Measurements from ENCODE around the gene C10orf53. TPM values are rescaled to one million over a fixed set of nuclear protein-coding genes. Genes with fewer than 3 reads are reported as not detected.

The C10orf53 gene
- total and polyA plus RNA-seq, 4 donors, result not detected

DNA sequence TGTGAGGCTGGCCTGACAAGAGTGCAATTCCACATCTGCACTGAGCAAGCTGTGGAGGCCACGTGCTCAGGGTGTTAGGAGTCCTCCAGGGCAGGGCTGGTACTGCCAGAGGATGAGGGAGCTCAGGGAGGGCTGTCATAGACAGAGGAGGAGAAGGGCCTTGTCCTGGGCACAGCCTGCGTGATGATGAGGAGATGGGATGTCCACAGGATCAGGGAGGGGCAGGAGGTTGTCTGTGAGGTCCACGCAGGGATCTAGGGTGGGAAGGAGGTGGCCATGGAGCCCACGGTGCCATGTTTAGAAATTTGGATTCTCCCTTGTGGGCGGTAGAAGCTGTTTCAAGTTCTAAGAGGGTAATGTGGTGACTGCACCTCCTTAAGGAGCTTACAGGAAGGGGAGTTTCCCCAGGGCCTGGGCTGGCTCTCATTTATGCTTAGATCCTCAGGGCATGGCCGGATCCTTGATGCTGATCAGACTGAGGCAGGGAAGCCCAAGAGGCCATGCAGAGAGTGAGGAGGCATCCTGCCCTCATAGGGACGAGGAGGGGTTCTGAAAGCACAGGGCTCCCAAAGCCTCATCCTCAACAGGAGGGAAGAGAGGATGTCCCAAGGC is 35.3 kb upstream of the C10orf53 start:
- Histone ChIP-seq H3K4me1 (ENCODE audit: control insufficient read depth in 1 of 2, insufficient read depth in 2 of 2, low read length in 2 of 2) (no peaks in the 10 kb centered on the region), H3K36me3 (ENCODE audit: control insufficient read depth in 1 of 2, insufficient read depth in 2 of 2, low read length in 1 of 2) (no peaks in the 10 kb centered on the region), H3K27ac (ENCODE audit: low read depth in 1 of 2, low read length in 2 of 2) (no peak overlapping the region), H3K27me3 (ENCODE audit: control insufficient read depth in 1 of 2, insufficient read depth in 2 of 2, low read length in 1 of 2) (no peaks in the 10 kb centered on the region), H3K9me3 (ENCODE audit: control insufficient read depth, low read length) (no peaks in the 10 kb centered on the region), H3K4me3 (ENCODE audit: low read length in 2 of 2) (no peak overlapping the region)
- intact Hi-C loops (cut with DNase I), result no loop called here
- WGBS, 2 donors, result 77 to 80% methylated on average over 7 of the region's 7 CpGs
- no peak for ATAC-seq (ENCODE audit: low FRiP score)
- DNase-seq, result peak in 1 of 2 donors; percentile 10

- DNase-seq, result peak in 1 of 2 donors; percentile 57
- H3K27me3 ChIP-seq (ENCODE audit: control insufficient read depth in 1 of 2, insufficient read depth in 2 of 2, low read length in 1 of 2), result no peaks in the 10 kb centered on the region
- intact Hi-C loops (cut with DNase I), result no loop called here
- no peak overlapping the region for H3K27ac ChIP-seq (ENCODE audit: low read depth in 1 of 2, low read length in 2 of 2)
- no peaks in the 10 kb centered on the region for H3K9me3 ChIP-seq (ENCODE audit: control insufficient read depth, low read length)
- no peaks in the 10 kb centered on the region for H3K4me1 ChIP-seq (ENCODE audit: control insufficient read depth in 1 of 2, insufficient read depth in 2 of 2, low read length in 2 of 2)
- H3K4me3 ChIP-seq (ENCODE audit: low read length in 2 of 2), result no peak overlapping the region
- WGBS, 2 donors, result 86 to 87% methylated on average over 8 of the region's 8 CpGs
- ATAC-seq (ENCODE audit: low FRiP score), result no peak
- no peaks in the 10 kb centered on the region for H3K36me3 ChIP-seq (ENCODE audit: control insufficient read depth in 1 of 2, insufficient read depth in 2 of 2, low read length in 1 of 2)
Measured at GRCh38 chr10:49645417-49645816, 34.0 kb upstream of the C10orf53 start.

DNA sequence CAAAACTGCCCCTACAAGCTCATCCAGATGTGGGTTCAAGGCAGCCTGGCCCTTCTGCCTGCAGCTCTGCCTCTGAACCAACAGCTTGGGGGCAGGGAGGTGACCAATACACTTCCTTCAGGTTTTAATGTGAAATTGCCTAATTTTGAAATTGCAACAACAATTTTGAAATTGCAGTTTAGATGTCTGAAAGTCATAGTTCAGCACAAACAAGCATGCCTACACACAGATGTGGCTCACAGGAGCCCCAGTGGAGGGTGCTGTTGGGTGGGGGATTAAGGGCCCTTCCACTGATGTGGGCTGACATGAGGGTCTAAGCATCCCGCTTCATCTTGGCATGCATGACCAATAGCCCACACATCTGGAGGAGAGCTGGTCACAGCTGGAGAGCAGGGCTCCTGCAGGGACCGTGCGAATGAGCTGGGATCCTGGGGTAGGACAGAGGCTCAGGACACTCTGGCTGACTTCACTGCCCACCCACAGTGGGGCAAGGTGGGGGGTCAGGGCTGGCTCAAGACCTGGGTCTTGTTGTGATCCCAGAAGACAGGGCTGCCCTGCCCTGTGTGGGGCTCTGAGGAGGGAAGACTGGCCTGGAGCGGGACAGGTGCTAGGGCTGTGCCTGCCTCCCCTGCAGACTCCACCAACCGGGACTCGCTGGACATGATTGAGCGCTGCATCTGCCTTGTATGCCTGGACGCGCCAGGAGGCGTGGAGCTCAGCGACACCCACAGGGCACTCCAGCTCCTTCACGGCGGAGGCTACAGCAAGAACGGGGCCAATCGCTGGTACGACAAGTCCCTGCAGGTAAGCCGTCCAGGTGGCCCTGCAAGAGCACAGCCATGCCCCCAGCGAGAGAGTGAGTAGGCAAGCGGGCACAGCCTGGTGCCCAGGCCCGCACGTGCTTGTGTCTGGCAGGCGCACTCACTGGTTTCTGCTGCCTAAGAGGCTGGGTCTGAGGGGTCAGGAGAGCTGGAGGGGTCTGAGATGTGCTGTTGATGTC is 33.3 kb upstream of the C10orf53 start:
- peak in 1 of 2 donors; percentile 68 for DNase-seq
- no peak overlapping the region for H3K27ac ChIP-seq (ENCODE audit: low read depth in 1 of 2, low read length in 2 of 2)
- 87% methylated on average over 22 of the region's 22 CpGs for WGBS, 2 donors
- intact Hi-C loops (cut with DNase I), result no loop called here
- no peaks in the 10 kb centered on the region for H3K36me3 ChIP-seq (ENCODE audit: control insufficient read depth in 1 of 2, insufficient read depth in 2 of 2, low read length in 1 of 2)
- ATAC-seq (ENCODE audit: low FRiP score), result no peak
- no peaks in the 10 kb centered on the region for H3K9me3 ChIP-seq (ENCODE audit: control insufficient read depth, low read length)
- H3K4me1 ChIP-seq (ENCODE audit: control insufficient read depth in 1 of 2, insufficient read depth in 2 of 2, low read length in 2 of 2), result no peaks in the 10 kb centered on the region
- no peak overlapping the region for H3K4me3 ChIP-seq (ENCODE audit: low read length in 2 of 2)
- H3K27me3 ChIP-seq (ENCODE audit: control insufficient read depth in 1 of 2, insufficient read depth in 2 of 2, low read length in 1 of 2), result no peaks in the 10 kb centered on the region

- H3K36me3 ChIP-seq (ENCODE audit: control insufficient read depth in 1 of 2, insufficient read depth in 2 of 2, low read length in 1 of 2), result no peaks in the 10 kb centered on the region
- no peak overlapping the region for H3K27ac ChIP-seq (ENCODE audit: low read depth in 1 of 2, low read length in 2 of 2)
- no peaks in the 10 kb centered on the region for H3K4me1 ChIP-seq (ENCODE audit: control insufficient read depth in 1 of 2, insufficient read depth in 2 of 2, low read length in 2 of 2)
- H3K9me3 ChIP-seq (ENCODE audit: control insufficient read depth, low read length), result no peaks in the 10 kb centered on the region
- intact Hi-C loops (cut with DNase I), result no loop called here
- 84 to 88% methylated on average over 4 of the region's 4 CpGs for WGBS, 2 donors
- no peak for ATAC-seq (ENCODE audit: low FRiP score)
- H3K4me3 ChIP-seq (ENCODE audit: low read length in 2 of 2), result no peak overlapping the region
- DNase-seq, result peak in 1 of 2 donors; percentile 34
- H3K27me3 ChIP-seq (ENCODE audit: control insufficient read depth in 1 of 2, insufficient read depth in 2 of 2, low read length in 1 of 2), result no peaks in the 10 kb centered on the region
Measured at GRCh38 chr10:49647554-49647953, 31.9 kb upstream of the C10orf53 start.

DNA sequence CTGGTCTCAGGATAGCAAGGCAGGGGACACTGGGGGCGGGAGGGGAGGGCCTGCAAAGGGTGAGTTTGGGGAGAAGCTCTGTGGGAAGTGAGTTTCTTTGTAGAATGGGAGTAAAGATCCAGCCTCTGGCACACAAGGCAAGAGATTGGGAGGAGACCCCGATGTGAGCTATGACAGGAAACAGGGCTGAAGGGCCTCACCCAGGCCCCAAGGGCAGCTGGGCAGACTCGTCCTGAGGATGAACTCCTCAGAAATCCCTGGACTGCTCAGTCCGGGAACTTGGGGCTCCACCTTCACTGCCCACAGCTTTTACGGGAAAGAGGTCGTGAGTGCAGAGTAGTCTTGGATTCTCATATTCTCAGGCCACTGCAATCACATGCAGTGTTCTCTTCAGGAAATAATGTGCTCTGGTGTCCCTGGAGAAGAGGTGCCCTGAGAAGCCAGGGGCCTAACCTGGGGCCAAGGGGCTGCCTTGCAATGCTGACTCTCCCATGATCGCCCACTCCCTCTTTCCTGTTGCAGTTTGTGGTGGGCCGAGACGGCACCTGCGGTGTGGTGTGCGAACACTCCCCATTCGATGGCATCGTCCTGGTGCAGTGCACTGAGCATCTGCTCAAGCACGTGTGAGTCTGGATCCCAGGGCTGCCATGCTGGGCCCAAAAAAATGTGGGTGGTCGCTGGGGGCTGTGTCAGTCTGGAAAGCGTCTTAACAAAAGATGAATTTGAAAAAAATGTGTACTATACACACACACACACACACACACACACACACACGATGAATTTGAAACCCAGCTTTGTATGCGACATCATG is 31.3 kb upstream of the C10orf53 start:
- Histone ChIP-seq H3K9me3 (ENCODE audit: control insufficient read depth, low read length) (no peaks in the 10 kb centered on the region), H3K4me1 (ENCODE audit: control insufficient read depth in 1 of 2, insufficient read depth in 2 of 2, low read length in 2 of 2) (no peaks in the 10 kb centered on the region), H3K4me3 (ENCODE audit: low read length in 2 of 2) (no peak overlapping the region), H3K27ac (ENCODE audit: low read depth in 1 of 2, low read length in 2 of 2) (no peak overlapping the region), H3K27me3 (ENCODE audit: control insufficient read depth in 1 of 2, insufficient read depth in 2 of 2, low read length in 1 of 2) (no peaks in the 10 kb centered on the region), H3K36me3 (ENCODE audit: control insufficient read depth in 1 of 2, insufficient read depth in 2 of 2, low read length in 1 of 2) (no peaks in the 10 kb centered on the region)
- intact Hi-C loops (cut with DNase I), result no loop called here
- peak in 1 of 2 donors; percentile 52 for DNase-seq
- 73 to 74% methylated on average over 18 of the region's 18 CpGs for WGBS, 2 donors
- ATAC-seq (ENCODE audit: low FRiP score), result no peak

GRCh38 chr10:49649294-49649693 is 30.2 kb upstream of the C10orf53 start:
- Histone ChIP-seq H3K4me1 (ENCODE audit: control insufficient read depth in 1 of 2, insufficient read depth in 2 of 2, low read length in 2 of 2) (no peaks in the 10 kb centered on the region), H3K9me3 (ENCODE audit: control insufficient read depth, low read length) (no peaks in the 10 kb centered on the region), H3K27me3 (ENCODE audit: control insufficient read depth in 1 of 2, insufficient read depth in 2 of 2, low read length in 1 of 2) (no peaks in the 10 kb centered on the region), H3K4me3 (ENCODE audit: low read length in 2 of 2) (no peak overlapping the region), H3K36me3 (ENCODE audit: control insufficient read depth in 1 of 2, insufficient read depth in 2 of 2, low read length in 1 of 2) (no peaks in the 10 kb centered on the region), H3K27ac (ENCODE audit: low read depth in 1 of 2, low read length in 2 of 2) (no peak overlapping the region)
- peak in 1 of 2 donors; percentile 38 for DNase-seq
- ATAC-seq (ENCODE audit: low FRiP score), result no peak
- 19 to 20% methylated on average over 17 of the region's 17 CpGs for WGBS, 2 donors
- intact Hi-C loops (cut with DNase I), result no loop called here

- WGBS, 2 donors, result 59 to 60% methylated on average over 8 of the region's 8 CpGs
- ATAC-seq (ENCODE audit: low FRiP score), result no peak
- Histone ChIP-seq H3K9me3 (ENCODE audit: control insufficient read depth, low read length) (no peaks in the 10 kb centered on the region), H3K27me3 (ENCODE audit: control insufficient read depth in 1 of 2, insufficient read depth in 2 of 2, low read length in 1 of 2) (no peaks in the 10 kb centered on the region), H3K36me3 (ENCODE audit: control insufficient read depth in 1 of 2, insufficient read depth in 2 of 2, low read length in 1 of 2) (no peaks in the 10 kb centered on the region), H3K4me1 (ENCODE audit: control insufficient read depth in 1 of 2, insufficient read depth in 2 of 2, low read length in 2 of 2) (no peaks in the 10 kb centered on the region), H3K27ac (ENCODE audit: low read depth in 1 of 2, low read length in 2 of 2) (no peak overlapping the region), H3K4me3 (ENCODE audit: low read length in 2 of 2) (no peak overlapping the region)
- DNase-seq, result no peak
- intact Hi-C loops (cut with DNase I), result no loop called here
Measured at GRCh38 chr10:49649936-49650723, 29.3 kb upstream of the C10orf53 start.

DNA sequence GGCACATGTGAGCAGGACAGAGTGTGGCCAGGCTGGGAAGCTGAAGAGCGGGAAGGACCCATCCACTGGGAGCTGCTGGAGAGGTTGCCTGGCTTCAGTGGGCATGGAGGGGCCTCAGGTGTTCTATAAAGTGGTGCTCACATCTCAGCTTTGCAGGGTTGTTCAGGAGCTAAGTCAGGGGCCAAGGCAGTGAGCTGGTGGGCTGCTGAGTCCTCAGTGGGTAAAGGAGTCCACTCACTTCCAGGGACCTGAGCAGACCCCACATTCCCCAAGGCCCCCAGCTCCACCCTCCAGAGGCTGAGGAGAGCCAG is 28.8 kb upstream of the C10orf53 start:
- no peak overlapping the region for H3K27ac ChIP-seq (ENCODE audit: low read depth in 1 of 2, low read length in 2 of 2)
- 96 to 100% methylated on average over 1 of the region's 1 CpG for WGBS, 2 donors
- H3K4me3 ChIP-seq (ENCODE audit: low read length in 2 of 2), result no peak overlapping the region
- H3K36me3 ChIP-seq (ENCODE audit: control insufficient read depth in 1 of 2, insufficient read depth in 2 of 2, low read length in 1 of 2), result no peaks in the 10 kb centered on the region
- DNase-seq (peak in 1 of 2 donors; percentile 46), ATAC-seq (ENCODE audit: low FRiP score) (no peak)
- intact Hi-C loops (cut with DNase I), result no loop called here
- H3K4me1 ChIP-seq (ENCODE audit: control insufficient read depth in 1 of 2, insufficient read depth in 2 of 2, low read length in 2 of 2), result no peaks in the 10 kb centered on the region
- no peaks in the 10 kb centered on the region for H3K9me3 ChIP-seq (ENCODE audit: control insufficient read depth, low read length)
- H3K27me3 ChIP-seq (ENCODE audit: control insufficient read depth in 1 of 2, insufficient read depth in 2 of 2, low read length in 1 of 2), result no peaks in the 10 kb centered on the region

All from aorta (tissue), 5 donors.